ENCODE data around the gene FLNA.

Gene FLNA

GRCh38 chrX:154384284-154384892 lies 10.0 kb upstream of the FLNA start:
- H3K79me2 ChIP-seq (ENCODE audit: low read length) = peaks cover 16% of the 10 kb centered on the region
- no peaks in the 10 kb centered on the region for H3F3A ChIP-seq (ENCODE audit: insufficient read depth, low read length)
- no peak overlapping the region for H3K4me3 ChIP-seq (ENCODE audit: low read length)
- no peaks in the 10 kb centered on the region for H3K36me3 ChIP-seq (replicated peaks; ENCODE audit: insufficient read depth, low read length)
- no peaks in the 10 kb centered on the region for H3K4me1 ChIP-seq (ENCODE audit: low read length)
- no peaks in the 10 kb centered on the region for H3K27me3 ChIP-seq (replicated peaks; ENCODE audit: insufficient read depth, low read length)
- DNase-seq = no peak
- H3K27ac ChIP-seq (ENCODE audit: low read length) = no peak overlapping the region
- no peak overlapping the region for H3K9ac ChIP-seq (ENCODE audit: low read length)
- H3K9me2 ChIP-seq (replicated peaks; ENCODE audit: insufficient read depth, low read length) = no peaks in the 10 kb centered on the region
- H4K20me1 ChIP-seq (ENCODE audit: insufficient read depth, low read length) = no peaks in the 10 kb centered on the region
- no peaks in the 10 kb centered on the region for H3K9me3 ChIP-seq (replicated peaks; ENCODE audit: insufficient read depth, low read length)
- no peak overlapping the region for H3K4me2 ChIP-seq (ENCODE audit: low read depth, low read length)
- no peak overlapping the region for H2AFZ ChIP-seq (ENCODE audit: low read length)
- TF ChIP-seq EZH2phosphoT487 (IDR thresholded peaks at IDR 0.05; ENCODE audit: low read length) (no peak), CTCF (IDR thresholded peaks at IDR 0.05; ENCODE audit: low read length) (peak; percentile 15)

GRCh38 chrX:154383359-154384283 lies 9.2 kb upstream of the FLNA start:
- H3K9me3 ChIP-seq (replicated peaks; ENCODE audit: insufficient read depth, low read length) = no peaks in the 10 kb centered on the region
- no peaks in the 10 kb centered on the region for H3K36me3 ChIP-seq (replicated peaks; ENCODE audit: insufficient read depth, low read length)
- no peaks in the 10 kb centered on the region for H3K9me2 ChIP-seq (replicated peaks; ENCODE audit: insufficient read depth, low read length)
- no peak overlapping the region for H3K9ac ChIP-seq (ENCODE audit: low read length)
- no peak overlapping the region for H2AFZ ChIP-seq (ENCODE audit: low read length)
- no peaks in the 10 kb centered on the region for H3K4me1 ChIP-seq (ENCODE audit: low read length)
- no peak overlapping the region for H3K27ac ChIP-seq (ENCODE audit: low read length)
- H3K4me2 ChIP-seq (ENCODE audit: low read depth, low read length) = no peak overlapping the region
- TF ChIP-seq EZH2phosphoT487 (IDR thresholded peaks at IDR 0.05; ENCODE audit: low read length) (no peak), CTCF (IDR thresholded peaks at IDR 0.05; ENCODE audit: low read length) (no peak), EZH2 (optimal IDR thresholded peaks at IDR 0.05; ENCODE audit: low read depth, low read length) (no peak)
- H4K20me1 ChIP-seq (ENCODE audit: insufficient read depth, low read length) = no peaks in the 10 kb centered on the region
- H3F3A ChIP-seq (ENCODE audit: insufficient read depth, low read length) = no peaks in the 10 kb centered on the region
- H3K4me3 ChIP-seq (ENCODE audit: low read length) = no peak overlapping the region
- no peak for DNase-seq
- peaks cover 19% of the 10 kb centered on the region for H3K79me2 ChIP-seq (ENCODE audit: low read length)
- no peaks in the 10 kb centered on the region for H3K27me3 ChIP-seq (replicated peaks; ENCODE audit: insufficient read depth, low read length)

- H3K79me2 ChIP-seq (ENCODE audit: low read length) = peaks cover 19% of the 10 kb centered on the region
- H4K20me1 ChIP-seq (ENCODE audit: insufficient read depth, low read length) = no peaks in the 10 kb centered on the region
- no peak overlapping the region for H3K4me3 ChIP-seq (ENCODE audit: low read length)
- H3K9me3 ChIP-seq (replicated peaks; ENCODE audit: insufficient read depth, low read length) = no peaks in the 10 kb centered on the region
- no peaks in the 10 kb centered on the region for H3K36me3 ChIP-seq (replicated peaks; ENCODE audit: insufficient read depth, low read length)
- H3K27me3 ChIP-seq (replicated peaks; ENCODE audit: insufficient read depth, low read length) = no peaks in the 10 kb centered on the region
- no peaks in the 10 kb centered on the region for H3K9me2 ChIP-seq (replicated peaks; ENCODE audit: insufficient read depth, low read length)
- H2AFZ ChIP-seq (ENCODE audit: low read length) = no peak overlapping the region
- TF ChIP-seq EZH2 (optimal IDR thresholded peaks at IDR 0.05; ENCODE audit: low read depth, low read length) = no peak
- TF ChIP-seq EZH2phosphoT487 (IDR thresholded peaks at IDR 0.05; ENCODE audit: low read length) = no peak
- TF ChIP-seq CTCF (IDR thresholded peaks at IDR 0.05; ENCODE audit: low read length) = no peak
- H3K4me1 ChIP-seq (ENCODE audit: low read length) = no peaks in the 10 kb centered on the region
- no peak for DNase-seq
- peaks cover 4% of the 10 kb centered on the region; the same call in 1 of the 2 replicates for H3F3A ChIP-seq (ENCODE audit: insufficient read depth, low read length)
- no peak overlapping the region for H3K4me2 ChIP-seq (ENCODE audit: low read depth, low read length)
- no peak overlapping the region for H3K9ac ChIP-seq (ENCODE audit: low read length)
- no peak overlapping the region for H3K27ac ChIP-seq (ENCODE audit: low read length)
These were observed 8.1 kb upstream of the FLNA start for GRCh38 chrX:154382483-154383069.
